ENCODE data around the gene NEK10. TPM values are rescaled to one million over a fixed set of nuclear protein-coding genes. Genes with fewer than 3 reads are reported as not detected.
"Not testable (repeated sequence)": the region's sequence is repeated elsewhere in the genome, so short reads cannot be mapped to it uniquely, and the experiment has no call there.

NEK10 gene
- total RNA-seq, 2 experiments from 2014 or later = 0.36 to 0.48 TPM

GRCh38 chr3:27298981-27299380, 70.2 kb downstream of the NEK10 start:
- DNase-seq; CTCF ChIA-PET; H3K4me3 Mint-ChIP-seq; H3K27ac Mint-ChIP-seq; H3K27me3 Mint-ChIP-seq; H3K4me1 Mint-ChIP-seq (ENCODE audit: low read depth); POLR2A ChIA-PET; intact Hi-C loops (cut with micrococcal nuclease): not testable (repeated sequence)
- H3K36me3 Mint-ChIP-seq = peaks cover 22% of the 10 kb centered on the region
- H3K9me3 Mint-ChIP-seq = peaks cover 19% of the 10 kb centered on the region

DNA sequence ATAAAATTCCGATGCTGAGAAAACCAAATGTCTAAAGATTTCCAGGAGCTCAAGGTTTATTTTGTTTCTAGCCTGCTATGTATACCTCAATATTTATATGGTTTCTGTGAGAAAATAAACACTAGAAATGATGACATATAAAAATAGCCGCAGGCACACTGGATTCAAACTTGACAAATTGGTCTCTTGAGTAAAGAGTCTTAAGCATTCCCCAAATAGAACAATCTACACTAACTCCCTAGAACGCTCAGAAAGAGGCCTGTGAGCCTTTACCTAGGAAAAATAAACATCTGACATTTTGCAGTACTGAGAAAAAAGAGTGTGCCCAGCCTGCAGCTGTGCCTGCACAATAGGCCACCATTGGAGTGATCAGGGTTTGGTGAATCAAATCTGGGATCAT, 75.2 kb downstream of the NEK10 start:
- H3K9me3 Mint-ChIP-seq = peaks cover 6% of the 10 kb centered on the region
- no peak for DNase-seq
- intact Hi-C loops (cut with micrococcal nuclease) = no loop called here
- H3K36me3 Mint-ChIP-seq = peaks cover 5% of the 10 kb centered on the region
- H3K4me3 Mint-ChIP-seq = no peak overlapping the region
- H3K4me1 Mint-ChIP-seq (ENCODE audit: low read depth) = no peaks in the 10 kb centered on the region
- ChIA-PET CTCF (interaction anchor here (1.2 kb wide), 1 partner anchor 18 kb away, joined by 3 read pairs; no protein-coding TSS in a partner anchor), POLR2A (no interaction called here)
- H3K27ac Mint-ChIP-seq = no peak overlapping the region
- H3K27me3 Mint-ChIP-seq = no peaks in the 10 kb centered on the region

DNA sequence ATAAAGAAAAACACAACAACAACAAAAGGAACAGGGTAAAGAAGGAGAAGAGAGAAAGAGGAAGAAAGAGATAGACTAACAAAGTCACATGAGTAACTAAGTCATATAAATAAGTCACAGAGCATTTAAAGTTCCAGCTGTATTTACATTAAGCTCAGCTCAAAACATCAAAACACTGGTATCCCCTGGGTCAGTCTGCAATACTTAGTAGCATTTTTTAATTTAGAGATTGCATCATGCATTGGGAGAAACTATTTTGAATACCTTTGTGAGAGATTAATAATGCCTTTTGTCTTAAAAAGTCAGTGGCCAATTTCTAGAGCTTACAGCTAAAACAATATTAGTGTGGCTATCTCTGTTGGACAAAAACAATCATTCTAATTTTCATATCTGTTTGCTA, 78.4 kb downstream of the NEK10 start:
- Mint-ChIP-seq H3K36me3 (no peaks in the 10 kb centered on the region), H3K27me3 (no peaks in the 10 kb centered on the region), H3K9me3 (no peaks in the 10 kb centered on the region), H3K4me1 (ENCODE audit: low read depth) (no peaks in the 10 kb centered on the region), H3K27ac (no peak overlapping the region), H3K4me3 (no peak overlapping the region)
- intact Hi-C loops (cut with micrococcal nuclease) = no loop called here
- POLR2A ChIA-PET = no interaction called here
- no peak for DNase-seq
- CTCF ChIA-PET = no interaction called here

- no peak for DNase-seq
- ChIA-PET POLR2A (no interaction called here), CTCF (no interaction called here)
- Mint-ChIP-seq H3K36me3 (no peaks in the 10 kb centered on the region), H3K9me3 (no peaks in the 10 kb centered on the region), H3K4me3 (no peak overlapping the region), H3K4me1 (ENCODE audit: low read depth) (no peaks in the 10 kb centered on the region), H3K27ac (no peak overlapping the region), H3K27me3 (no peaks in the 10 kb centered on the region)
- intact Hi-C loops (cut with micrococcal nuclease) = no loop called here
Observed at GRCh38 chr3:27289769-27290413, 79.3 kb downstream of the NEK10 start.

DNA sequence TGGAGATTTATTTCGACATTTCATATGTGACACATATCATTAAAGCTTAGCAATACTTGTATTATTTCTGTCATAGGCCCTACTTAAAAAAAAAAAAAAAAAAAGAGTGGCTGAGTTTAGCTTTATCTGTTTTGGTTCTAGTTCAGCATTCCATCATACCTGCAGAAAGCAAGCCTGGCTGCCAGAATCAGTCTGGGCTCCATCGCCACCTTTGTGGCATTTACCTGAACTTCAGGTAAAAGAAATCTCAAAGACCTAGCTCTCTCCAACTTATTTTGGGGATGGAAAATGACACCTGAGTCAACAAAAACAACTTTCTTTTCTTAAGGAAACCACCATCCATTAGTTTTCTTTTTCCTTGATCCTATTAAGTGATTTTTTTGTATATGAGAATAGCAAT, 82.1 kb downstream of the NEK10 start:
- intact Hi-C loops (cut with micrococcal nuclease) = no loop called here
- no peak overlapping the region for H3K27ac Mint-ChIP-seq
- no peak overlapping the region for H3K4me3 Mint-ChIP-seq
- no peaks in the 10 kb centered on the region for H3K4me1 Mint-ChIP-seq (ENCODE audit: low read depth)
- H3K36me3 Mint-ChIP-seq = no peaks in the 10 kb centered on the region
- POLR2A ChIA-PET = no interaction called here
- H3K27me3 Mint-ChIP-seq = no peaks in the 10 kb centered on the region
- CTCF ChIA-PET = no interaction called here
- no peak for DNase-seq
- H3K9me3 Mint-ChIP-seq = no peaks in the 10 kb centered on the region

DNA sequence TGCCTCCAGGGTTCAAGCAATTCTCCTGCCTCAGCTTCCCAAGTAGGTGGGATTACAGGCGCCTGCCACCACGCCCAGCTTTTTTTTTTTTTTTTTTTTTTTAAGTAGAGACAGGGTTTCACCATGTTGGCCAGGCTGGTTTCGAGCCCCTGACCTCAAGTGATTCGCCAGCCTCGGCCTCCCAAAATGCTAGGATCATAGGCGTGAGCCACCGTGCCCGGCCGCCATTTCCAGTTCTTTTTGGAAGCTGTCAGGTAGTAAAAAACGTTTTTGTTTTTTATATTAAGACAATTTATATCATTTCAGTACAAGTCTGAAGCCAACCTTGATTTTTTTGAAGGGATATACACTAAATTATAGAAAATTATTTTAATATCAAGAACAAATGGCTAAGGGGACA, 82.7 kb downstream of the NEK10 start:
- H3K36me3 Mint-ChIP-seq; DNase-seq; H3K27ac Mint-ChIP-seq; intact Hi-C loops (cut with micrococcal nuclease); POLR2A ChIA-PET; H3K9me3 Mint-ChIP-seq; CTCF ChIA-PET; H3K27me3 Mint-ChIP-seq; H3K4me3 Mint-ChIP-seq; H3K4me1 Mint-ChIP-seq (ENCODE audit: low read depth): not testable (repeated sequence)

- CTCF ChIA-PET = no interaction called here
- no peak overlapping the region for H3K27ac Mint-ChIP-seq
- H3K4me3 Mint-ChIP-seq = no peak overlapping the region
- peaks cover 6% of the 10 kb centered on the region for H3K9me3 Mint-ChIP-seq
- no peaks in the 10 kb centered on the region for H3K36me3 Mint-ChIP-seq
- no peaks in the 10 kb centered on the region for H3K27me3 Mint-ChIP-seq
- intact Hi-C loops (cut with micrococcal nuclease) = no loop called here
- POLR2A ChIA-PET = no interaction called here
- H3K4me1 Mint-ChIP-seq (ENCODE audit: low read depth) = no peaks in the 10 kb centered on the region
- DNase-seq = no peak
Observed at GRCh38 chr3:27285668-27286067, 83.5 kb downstream of the NEK10 start.

DNA sequence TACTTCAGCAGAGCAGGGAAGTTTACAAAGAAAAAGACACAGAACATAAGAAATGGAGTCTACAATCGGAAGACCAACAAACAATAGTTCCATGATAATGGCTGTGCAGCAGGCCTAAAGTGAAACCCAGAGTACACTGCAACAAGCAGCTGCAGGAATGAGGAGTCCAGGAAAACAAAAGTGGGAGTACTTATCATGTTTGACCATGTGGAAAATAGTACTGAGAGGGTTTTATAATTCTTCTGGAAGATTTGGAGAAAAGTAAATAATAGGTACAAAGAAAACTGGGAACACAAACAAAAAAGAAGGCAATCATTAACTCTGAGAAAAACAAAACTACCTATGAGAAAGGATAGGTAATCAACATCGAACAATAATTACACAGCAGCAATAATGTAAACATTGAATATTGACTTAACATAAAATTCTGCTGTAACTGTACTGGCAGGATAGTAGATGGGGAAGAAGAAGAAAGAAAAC, 87.5 kb downstream of the NEK10 start:
- Mint-ChIP-seq H3K4me3 (no peak overlapping the region), H3K27me3 (no peaks in the 10 kb centered on the region), H3K4me1 (ENCODE audit: low read depth) (no peaks in the 10 kb centered on the region), H3K9me3 (peaks cover 6% of the 10 kb centered on the region), H3K27ac (no peak overlapping the region), H3K36me3 (no peaks in the 10 kb centered on the region)
- POLR2A ChIA-PET = no interaction called here
- intact Hi-C loops (cut with micrococcal nuclease) = no loop called here
- CTCF ChIA-PET = no interaction called here
- DNase-seq = no peak

GRCh38 chr3:27279123-27279522, 90.1 kb downstream of the NEK10 start:
- no peak overlapping the region for H3K27ac Mint-ChIP-seq
- H3K9me3 Mint-ChIP-seq = peaks cover 6% of the 10 kb centered on the region
- CTCF ChIA-PET = no interaction called here
- intact Hi-C loops (cut with micrococcal nuclease) = no loop called here
- no peak overlapping the region for H3K4me3 Mint-ChIP-seq
- no peak for DNase-seq
- no peaks in the 10 kb centered on the region for H3K27me3 Mint-ChIP-seq
- no peaks in the 10 kb centered on the region for H3K36me3 Mint-ChIP-seq
- POLR2A ChIA-PET = no interaction called here
- no peaks in the 10 kb centered on the region for H3K4me1 Mint-ChIP-seq (ENCODE audit: low read depth)

- Mint-ChIP-seq H3K4me1 (ENCODE audit: low read depth) (no peaks in the 10 kb centered on the region), H3K27me3 (no peaks in the 10 kb centered on the region)
Observed at GRCh38 chr3:27278383-27279055, 90.7 kb downstream of the NEK10 start.

GRCh38 chr3:27275441-27275990, 93.7 kb downstream of the NEK10 start:
- Mint-ChIP-seq H3K4me1 (ENCODE audit: low read depth) (no peaks in the 10 kb centered on the region), H3K4me3 (no peak overlapping the region), H3K27me3 (peaks cover 1% of the 10 kb centered on the region), H3K36me3 (no peaks in the 10 kb centered on the region), H3K9me3 (no peaks in the 10 kb centered on the region), H3K27ac (no peak overlapping the region)
- no peak for DNase-seq
- CTCF ChIA-PET = no interaction called here
- intact Hi-C loops (cut with micrococcal nuclease) = no loop called here
- POLR2A ChIA-PET = no interaction called here

More at GRCh38 chr3:27278383-27279055, 90.7 kb downstream of the NEK10 start:
- ChIA-PET POLR2A (no interaction called here), CTCF (no interaction called here)
- intact Hi-C loops (cut with micrococcal nuclease) = no loop called here
- no peaks in the 10 kb centered on the region for H3K36me3 Mint-ChIP-seq
- no peak for DNase-seq
- H3K9me3 Mint-ChIP-seq = peaks cover 6% of the 10 kb centered on the region
- no peak overlapping the region for H3K27ac Mint-ChIP-seq
- H3K4me3 Mint-ChIP-seq = no peak overlapping the region

- H3K4me1 Mint-ChIP-seq (ENCODE audit: low read depth) = no peaks in the 10 kb centered on the region
- POLR2A ChIA-PET = no interaction called here
- no peak overlapping the region for H3K27ac Mint-ChIP-seq
- DNase-seq = no peak
- no peaks in the 10 kb centered on the region for H3K36me3 Mint-ChIP-seq
- intact Hi-C loops (cut with micrococcal nuclease) = no loop called here
- CTCF ChIA-PET = no interaction called here
- H3K4me3 Mint-ChIP-seq = no peak overlapping the region
- no peaks in the 10 kb centered on the region for H3K9me3 Mint-ChIP-seq
- peaks cover 2% of the 10 kb centered on the region for H3K27me3 Mint-ChIP-seq
Observed at GRCh38 chr3:27271890-27272289, 97.3 kb downstream of the NEK10 start.

DNA sequence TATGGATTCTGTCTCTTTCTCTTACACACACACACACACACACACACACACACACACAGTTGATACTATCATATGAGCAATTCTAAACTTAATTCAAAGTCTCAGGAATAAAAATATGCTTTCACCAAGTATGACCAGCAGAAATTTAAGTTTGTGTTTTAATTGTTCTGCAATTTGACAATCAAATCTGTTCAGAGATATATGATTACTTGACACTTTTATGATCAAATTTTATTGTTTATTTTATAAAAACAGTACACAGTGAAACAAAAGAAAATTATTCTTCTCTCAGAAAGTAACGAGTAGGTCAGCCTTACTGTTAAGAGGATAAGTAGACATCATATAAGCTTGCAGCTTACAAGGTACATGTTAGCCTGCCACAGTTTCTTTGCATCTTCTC, 114.3 kb downstream of the NEK10 start:
- peaks cover 4% of the 10 kb centered on the region for H3K27me3 Mint-ChIP-seq
- DNase-seq = no peak
- no peaks in the 10 kb centered on the region for H3K36me3 Mint-ChIP-seq
- intact Hi-C loops (cut with micrococcal nuclease) = loop anchor here (1.0 kb wide), 1 partner anchor 121 kb away; no protein-coding TSS in a partner anchor
- peaks cover 3% of the 10 kb centered on the region for H3K9me3 Mint-ChIP-seq
- no peak overlapping the region for H3K4me3 Mint-ChIP-seq
- H3K4me1 Mint-ChIP-seq (ENCODE audit: low read depth) = no peaks in the 10 kb centered on the region
- ChIA-PET POLR2A (no interaction called here), CTCF (no interaction called here)
- H3K27ac Mint-ChIP-seq = no peak overlapping the region

Measured in activated CD4-positive, alpha-beta memory T cell treated with anti-CD3 and anti-CD28 coated beads for 36 hours (primary cell).